ENCODE measurements around the gene RPUSD4. TPM values are rescaled to one million over a fixed set of nuclear protein-coding genes. Genes with fewer than 3 reads are reported as not detected.

RPUSD4 gene
- total RNA-seq, 2 experiments from 2014 or later, result 26.5 to 26.8 TPM

DNA sequence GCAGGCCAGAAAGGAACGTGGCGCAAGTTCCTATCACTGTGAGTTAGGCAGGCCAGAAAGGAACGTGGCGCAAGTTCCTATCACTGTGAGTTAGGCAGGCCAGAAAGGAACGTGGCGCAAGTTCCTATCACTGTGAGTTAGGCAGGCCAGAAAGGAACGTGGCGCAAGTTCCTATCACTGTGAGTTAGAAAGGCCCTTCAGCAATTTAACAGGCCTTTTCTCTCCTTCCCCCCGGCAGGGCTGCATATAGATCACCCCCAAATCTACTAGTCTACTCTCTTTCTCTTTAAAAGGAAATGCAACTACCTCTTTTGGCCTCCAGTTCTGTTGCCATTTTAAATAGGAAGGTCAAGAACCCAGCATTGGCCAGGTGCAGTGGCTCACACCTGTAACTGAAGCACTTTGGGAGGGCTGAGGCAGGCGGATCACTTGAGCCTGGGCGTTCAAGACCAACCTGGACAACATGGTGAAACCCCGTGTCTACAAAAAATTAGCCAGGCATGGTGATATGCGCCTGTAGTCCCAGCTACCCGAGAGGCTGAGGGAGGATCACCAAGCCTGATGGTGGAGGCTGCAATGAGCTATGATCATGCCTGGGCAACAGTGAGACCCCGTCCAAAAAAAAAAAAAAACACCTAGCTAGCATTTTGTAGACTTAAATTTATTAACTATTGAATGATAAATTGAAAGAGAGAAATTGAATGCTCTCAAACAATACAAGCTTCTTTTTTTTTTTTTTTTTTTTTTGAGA lies 15.1 kb upstream of the RPUSD4 start:
- POLR2A ChIA-PET, result no interaction called here
- no peaks in the 10 kb centered on the region for H3K4me1 Mint-ChIP-seq
- no peak for DNase-seq
- no peaks in the 10 kb centered on the region for H3K9me3 Mint-ChIP-seq
- H3K36me3 Mint-ChIP-seq (ENCODE audit: low read depth), result no peaks in the 10 kb centered on the region
- no peak overlapping the region for H3K4me3 Mint-ChIP-seq
- H3K27ac Mint-ChIP-seq, result no peak overlapping the region
- no peaks in the 10 kb centered on the region for H3K27me3 Mint-ChIP-seq
- CTCF ChIA-PET, result no interaction called here

- no peak for DNase-seq
- POLR2A ChIA-PET, result no interaction called here
- CTCF ChIA-PET, result interaction anchor here (0.8 kb wide), 1 partner anchor 285 kb away, joined by 3 read pairs; no protein-coding TSS in a partner anchor
- no peaks in the 10 kb centered on the region for H3K27me3 Mint-ChIP-seq
- H3K4me1 Mint-ChIP-seq, result no peaks in the 10 kb centered on the region
- H3K9me3 Mint-ChIP-seq, result no peaks in the 10 kb centered on the region
- no peak overlapping the region for H3K4me3 Mint-ChIP-seq
- no peaks in the 10 kb centered on the region for H3K36me3 Mint-ChIP-seq (ENCODE audit: low read depth)
- H3K27ac Mint-ChIP-seq, result no peak overlapping the region
Observed at GRCh38 chr11:126225295-126225665, 13.8 kb upstream of the RPUSD4 start.

- no peaks in the 10 kb centered on the region for H3K9me3 Mint-ChIP-seq
- no peaks in the 10 kb centered on the region for H3K4me1 Mint-ChIP-seq
- H3K4me3 Mint-ChIP-seq, result no peak overlapping the region
- CTCF ChIA-PET, result interaction anchor here (0.8 kb wide), 1 partner anchor 284 kb away, joined by 3 read pairs; no protein-coding TSS in a partner anchor
- POLR2A ChIA-PET, result no interaction called here
- H3K27me3 Mint-ChIP-seq, result no peaks in the 10 kb centered on the region
- H3K27ac Mint-ChIP-seq, result no peak overlapping the region
- H3K36me3 Mint-ChIP-seq (ENCODE audit: low read depth), result no peaks in the 10 kb centered on the region
- DNase-seq, result no peak
Observed at GRCh38 chr11:126224647-126225294, 13.3 kb upstream of the RPUSD4 start.

- peaks cover 5% of the 10 kb centered on the region for H3K4me1 Mint-ChIP-seq
- CTCF ChIA-PET, result no interaction called here
- no peak for DNase-seq
- no peaks in the 10 kb centered on the region for H3K27me3 Mint-ChIP-seq
- H3K27ac Mint-ChIP-seq, result no peak overlapping the region
- H3K9me3 Mint-ChIP-seq, result no peaks in the 10 kb centered on the region
- POLR2A ChIA-PET, result no interaction called here
- no peak overlapping the region for H3K4me3 Mint-ChIP-seq
- no peaks in the 10 kb centered on the region for H3K36me3 Mint-ChIP-seq (ENCODE audit: low read depth)
Observed at GRCh38 chr11:126219547-126219946, 8.1 kb upstream of the RPUSD4 start.

DNA sequence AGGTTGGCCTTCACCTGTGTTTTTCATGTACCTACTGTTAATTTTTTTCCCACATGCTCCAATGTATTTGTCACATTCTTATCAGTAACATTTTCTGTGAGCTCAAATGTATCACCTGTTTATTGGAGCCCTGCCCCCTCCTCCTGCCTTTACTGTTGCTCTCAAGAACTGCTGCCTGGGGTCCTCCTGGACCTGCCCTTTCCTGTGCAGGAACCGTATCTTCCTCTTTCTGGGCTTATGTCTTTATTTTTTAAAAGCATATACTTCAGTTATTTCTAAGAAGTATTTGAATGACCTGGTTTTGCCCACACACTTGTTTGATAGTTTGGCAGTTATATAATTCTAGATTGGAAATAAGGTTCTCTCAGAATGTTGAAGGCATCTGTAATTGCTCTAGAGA lies 6.0 kb upstream of the RPUSD4 start:
- H3K4me1 Mint-ChIP-seq, result peaks cover 19% of the 10 kb centered on the region
- DNase-seq, result no peak
- no peak overlapping the region for H3K27ac Mint-ChIP-seq
- H3K27me3 Mint-ChIP-seq, result peaks cover 7% of the 10 kb centered on the region
- no peak overlapping the region for H3K4me3 Mint-ChIP-seq
- H3K9me3 Mint-ChIP-seq, result no peaks in the 10 kb centered on the region
- ChIA-PET CTCF (no interaction called here), POLR2A (interaction anchor here (1.1 kb wide), 1 partner anchor 330 kb away, joined by 3 read pairs; no protein-coding TSS in a partner anchor)
- no peaks in the 10 kb centered on the region for H3K36me3 Mint-ChIP-seq (ENCODE audit: low read depth)

DNA sequence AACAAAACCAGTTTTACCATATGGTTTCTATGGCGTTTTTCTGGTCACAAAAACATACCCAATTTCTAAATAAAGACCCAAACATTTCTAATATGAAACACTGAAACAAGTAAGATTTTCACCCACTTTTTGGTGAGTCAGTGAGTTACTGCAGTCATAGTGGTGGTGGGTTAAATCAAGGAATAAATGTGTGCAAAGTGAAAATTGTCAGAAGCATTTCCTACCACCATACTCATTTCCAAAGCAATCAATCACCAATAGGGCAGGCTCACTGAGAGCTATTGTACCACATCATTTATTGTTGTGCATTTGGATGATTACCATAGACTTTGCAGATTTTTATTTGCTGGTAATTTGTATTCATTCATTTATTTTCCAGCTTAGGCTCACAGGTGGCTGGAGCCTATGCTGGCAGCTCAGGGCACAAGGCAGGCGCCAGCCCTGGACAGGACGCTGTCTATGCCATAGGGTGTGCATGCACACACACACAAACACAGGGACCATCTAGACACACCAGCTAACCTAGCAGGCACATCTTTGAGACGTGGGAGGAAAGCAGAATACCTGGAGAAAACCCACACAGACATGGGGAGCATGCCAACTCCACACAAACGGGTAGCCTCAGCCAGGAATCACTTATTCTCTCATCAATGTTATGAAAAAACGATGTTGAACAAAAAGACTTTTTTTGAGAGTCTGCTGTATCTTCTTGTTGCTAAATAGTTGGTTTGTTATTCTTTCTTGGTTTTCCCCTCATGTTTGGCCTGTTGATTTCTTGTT lies 5.3 kb upstream of the RPUSD4 start:
- ChIA-PET POLR2A (interaction anchor here (1.1 kb wide), 1 partner anchor 330 kb away, joined by 3 read pairs; no protein-coding TSS in a partner anchor), CTCF (no interaction called here)
- H3K27me3 Mint-ChIP-seq, result peaks cover 7% of the 10 kb centered on the region
- no peak overlapping the region for H3K4me3 Mint-ChIP-seq
- peaks cover 26% of the 10 kb centered on the region for H3K4me1 Mint-ChIP-seq
- no peaks in the 10 kb centered on the region for H3K36me3 Mint-ChIP-seq (ENCODE audit: low read depth)
- no peak overlapping the region for H3K27ac Mint-ChIP-seq
- no peaks in the 10 kb centered on the region for H3K9me3 Mint-ChIP-seq
- no peak for DNase-seq

- H3K36me3 Mint-ChIP-seq (ENCODE audit: low read depth), result peaks cover 6% of the 10 kb centered on the region
- POLR2A ChIA-PET, result no interaction called here
- DNase-seq, result no peak
- peaks cover 7% of the 10 kb centered on the region for H3K27me3 Mint-ChIP-seq
- peaks cover 44% of the 10 kb centered on the region for H3K4me1 Mint-ChIP-seq
- no peak overlapping the region for H3K27ac Mint-ChIP-seq
- H3K4me3 Mint-ChIP-seq, result no peak overlapping the region
- CTCF ChIA-PET, result interaction anchor here (0.7 kb wide), 1 partner anchor 144 kb away, joined by 3 read pairs; no protein-coding TSS in a partner anchor
- H3K9me3 Mint-ChIP-seq, result no peaks in the 10 kb centered on the region
Observed at GRCh38 chr11:126214841-126215240, 3.4 kb upstream of the RPUSD4 start.

DNA sequence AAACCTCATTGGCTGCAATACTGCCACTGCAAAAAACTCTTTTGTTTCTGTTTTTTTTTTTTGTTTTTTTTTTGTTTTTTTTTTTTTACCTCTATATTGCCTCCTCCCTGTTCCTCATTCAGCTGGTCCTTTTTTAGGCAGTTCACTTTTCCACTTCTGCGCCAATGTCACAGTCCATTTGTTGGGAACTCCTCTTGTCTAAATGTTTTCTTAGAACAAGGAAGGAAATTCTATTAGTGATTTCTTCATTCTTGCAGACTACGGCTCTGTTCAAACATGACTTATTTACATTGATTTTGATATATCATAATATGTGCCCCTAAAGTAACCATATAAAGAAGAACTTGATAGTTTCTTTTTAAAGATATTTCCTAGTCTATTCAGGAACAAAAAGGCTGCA lies 3.0 kb upstream of the RPUSD4 start:
- POLR2A ChIA-PET, result no interaction called here
- Mint-ChIP-seq H3K9me3 (no peaks in the 10 kb centered on the region), H3K4me1 (peaks cover 46% of the 10 kb centered on the region), H3K27me3 (peaks cover 7% of the 10 kb centered on the region), H3K27ac (no peak overlapping the region), H3K36me3 (ENCODE audit: low read depth) (peaks cover 8% of the 10 kb centered on the region), H3K4me3 (no peak overlapping the region)
- CTCF ChIA-PET, result no interaction called here
- DNase-seq, result no peak

DNA sequence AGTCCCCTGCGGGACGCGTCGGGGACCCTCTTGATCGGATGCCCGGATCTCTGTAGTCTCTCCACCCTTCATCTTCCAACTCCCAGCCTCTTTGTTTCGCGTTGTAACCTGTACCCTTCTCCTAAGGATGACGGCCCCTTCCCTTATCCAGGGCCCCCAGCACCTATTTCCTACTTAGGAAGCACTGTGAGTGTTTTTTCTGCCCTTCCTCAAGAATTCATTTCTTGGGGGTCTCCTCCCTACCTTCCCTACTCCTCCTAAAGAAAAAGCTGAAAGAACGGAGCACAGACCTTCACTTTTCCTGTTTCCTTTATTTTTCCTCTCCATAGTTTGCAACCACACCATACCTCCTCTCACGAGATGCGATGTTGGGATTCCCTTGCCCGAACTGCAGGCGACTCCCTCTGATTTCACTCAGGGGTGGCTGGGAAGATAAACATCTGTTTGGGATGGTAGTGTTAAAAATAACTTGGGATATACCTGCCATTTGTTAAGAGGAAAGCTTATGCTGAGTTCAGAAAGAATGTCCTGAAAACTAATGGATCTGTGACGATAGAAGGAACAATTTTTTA lies 725 bp upstream of the RPUSD4 start:
- Mint-ChIP-seq H3K27ac (no peak overlapping the region), H3K27me3 (peaks cover 7% of the 10 kb centered on the region), H3K4me1 (peaks cover 45% of the 10 kb centered on the region), H3K36me3 (ENCODE audit: low read depth) (peaks cover 12% of the 10 kb centered on the region), H3K9me3 (no peaks in the 10 kb centered on the region), H3K4me3 (peak overlapping the region; percentile 98)
- POLR2A ChIA-PET, result interaction anchor here (0.6 to 4.2 kb wide), 8 partner anchors 17 to 325 kb away, joined by 3 to 23 read pairs (median 4); partner anchors contain the start of genes FOXRED1, HYLS1, SRPRA and TIRAP
- CTCF ChIA-PET, result interaction anchor here (0.6 to 1.6 kb wide), 2 partner anchors 8 to 56 kb away, joined by 3 read pairs; no protein-coding TSS in a partner anchor
- DNase-seq, result no peak

DNA sequence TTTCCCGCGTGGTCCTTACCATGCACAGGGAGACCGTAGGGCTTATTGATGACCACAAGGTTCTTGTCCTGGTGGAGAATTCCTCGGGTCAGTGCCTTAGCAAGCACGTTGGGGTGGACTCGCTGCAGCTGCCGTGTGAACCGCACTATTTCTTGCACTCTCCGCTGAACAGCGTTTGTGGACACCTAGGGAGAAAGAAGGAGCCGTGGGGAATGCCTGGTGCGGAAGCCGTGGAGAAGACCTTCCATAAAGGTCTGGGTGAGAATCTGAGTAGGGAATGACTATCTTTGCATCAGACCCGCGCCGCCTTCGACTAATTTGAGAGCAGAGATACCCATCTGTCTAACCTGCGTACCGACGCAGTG lies 597 bp downstream of the RPUSD4 start:
- Mint-ChIP-seq H3K27me3 (peaks cover 7% of the 10 kb centered on the region), H3K27ac (peak overlapping the region; percentile 84), H3K4me3 (peak overlapping the region; percentile 98), H3K36me3 (ENCODE audit: low read depth) (peaks cover 17% of the 10 kb centered on the region), H3K9me3 (no peaks in the 10 kb centered on the region), H3K4me1 (peaks cover 40% of the 10 kb centered on the region)
- POLR2A ChIA-PET, result interaction anchor here (1.2 to 4.2 kb wide), 5 partner anchors 18 to 323 kb away, joined by 3 to 23 read pairs (median 14); partner anchors contain the start of genes FOXRED1, HYLS1, SRPRA and TIRAP
- DNase-seq, result no peak
- CTCF ChIA-PET, result no interaction called here

DNA sequence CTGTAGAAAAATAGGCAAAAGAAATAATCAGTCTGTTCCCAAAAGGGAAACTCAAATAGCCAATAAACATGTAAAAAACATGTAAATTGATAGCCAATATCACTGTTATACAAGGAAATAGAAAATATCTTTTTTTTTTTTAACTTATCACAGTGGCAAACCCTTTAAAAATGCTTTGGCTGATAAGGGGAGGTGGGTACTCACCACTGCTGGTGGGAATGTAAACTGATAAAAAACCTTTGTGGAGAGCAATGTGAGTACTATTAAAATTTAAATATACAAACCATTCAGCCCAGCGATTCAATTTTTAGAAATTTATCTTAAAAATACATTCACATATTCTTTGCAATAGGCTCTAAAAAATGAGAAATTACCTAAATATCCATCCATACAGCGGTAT lies 3.6 kb downstream of the RPUSD4 start:
- Mint-ChIP-seq H3K27me3 (peaks cover 4% of the 10 kb centered on the region), H3K9me3 (no peaks in the 10 kb centered on the region), H3K4me1 (peaks cover 31% of the 10 kb centered on the region), H3K4me3 (no peak overlapping the region), H3K27ac (no peak overlapping the region), H3K36me3 (ENCODE audit: low read depth) (peaks cover 39% of the 10 kb centered on the region)
- ChIA-PET POLR2A (no interaction called here), CTCF (no interaction called here)
- DNase-seq, result no peak

DNA sequence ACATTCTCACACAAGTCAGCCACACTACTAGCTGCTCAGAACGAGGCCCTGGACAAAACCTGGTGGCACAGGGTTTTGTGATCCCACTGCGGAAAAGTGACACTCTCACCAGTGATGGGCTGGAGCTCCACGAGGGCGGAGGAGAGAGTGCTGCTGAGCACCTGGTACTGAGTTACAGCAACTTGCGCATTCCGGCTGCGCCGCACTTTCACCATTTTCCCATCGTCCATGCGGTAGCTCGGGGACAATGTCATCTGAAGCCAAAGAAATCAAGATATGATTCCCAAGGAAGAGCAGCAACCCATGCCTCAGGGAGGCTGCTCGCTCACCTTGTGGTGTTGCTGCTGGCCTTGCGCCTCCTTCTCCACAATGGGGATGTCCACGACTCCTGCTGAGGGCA lies 6.1 kb downstream of the RPUSD4 start:
- Mint-ChIP-seq H3K4me3 (no peak overlapping the region), H3K9me3 (no peaks in the 10 kb centered on the region), H3K36me3 (ENCODE audit: low read depth) (peaks cover 47% of the 10 kb centered on the region), H3K4me1 (peaks cover 7% of the 10 kb centered on the region), H3K27me3 (no peaks in the 10 kb centered on the region), H3K27ac (no peak overlapping the region)
- DNase-seq, result no peak
- POLR2A ChIA-PET, result interaction anchor here (1.2 kb wide), 1 partner anchor 318 kb away, joined by 3 read pairs; the partner anchor contains the start of gene HYLS1
- CTCF ChIA-PET, result interaction anchor here (0.5 kb wide), 1 partner anchor 221 kb away, joined by 4 read pairs; no protein-coding TSS in a partner anchor

All from activated CD4-positive, alpha-beta memory T cell treated with anti-CD3 and anti-CD28 coated beads, Interleukin-2, amount 10 ng/mL, durations not matched to agents 7 days and 5 days (primary cell).